ENCODE measurements around the gene EIF4E2.

DNA sequence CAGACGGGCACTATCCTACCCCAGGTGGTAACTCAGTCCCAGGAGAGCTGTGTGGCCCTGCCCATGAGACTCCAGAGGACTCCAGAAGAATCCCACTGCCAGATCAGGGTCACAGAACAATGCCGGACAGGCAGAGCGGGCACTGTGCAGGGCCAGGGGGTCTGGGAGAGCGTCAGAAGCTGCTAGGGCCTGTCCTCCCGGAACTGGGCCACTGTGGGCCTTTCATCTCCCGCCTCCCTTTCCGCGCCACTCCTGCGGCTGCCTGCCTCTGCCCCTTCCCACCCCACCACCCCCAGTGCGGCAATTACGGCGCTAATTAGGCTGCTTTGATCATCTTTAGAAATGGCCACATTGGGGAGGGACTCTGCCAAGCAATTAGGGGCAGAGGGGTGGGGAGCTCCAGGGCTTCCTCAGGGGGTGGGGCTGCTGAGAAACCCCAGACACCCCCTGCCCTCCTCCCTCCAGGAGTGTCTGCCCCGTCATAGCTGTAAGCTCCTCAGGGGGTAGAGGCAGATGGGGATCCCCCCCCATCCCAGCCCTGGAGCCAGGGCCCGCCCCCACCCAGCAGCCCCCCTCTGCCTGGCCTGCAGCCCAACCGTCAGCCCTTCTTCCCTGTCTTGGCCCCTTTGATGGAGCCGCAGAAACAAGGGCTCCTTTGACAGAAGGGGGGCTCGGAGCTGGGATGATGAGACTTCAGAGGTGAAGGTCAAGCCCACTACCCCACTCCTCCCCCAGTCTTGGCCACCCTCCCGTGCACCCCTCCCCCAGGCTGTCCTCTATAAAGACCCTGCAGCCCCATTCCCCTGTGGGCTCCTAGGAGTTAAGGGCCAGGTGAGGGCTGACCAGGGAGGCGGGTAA lies 30.7 kb upstream of the EIF4E2 start, which contains the start of gene PRSS56:
- TF ChIP-seq POLR2AphosphoS5 (IDR thresholded peaks at IDR 0.05; ENCODE audit: borderline replicate concordance, low read depth, low read length) (no peak), EZH2 (IDR thresholded peaks at IDR 0.05) (no peak)

All from SK-N-MC (cell line).